Subcutaneous abdominal adipose tissue (tissue), 5 donors: Measurements from ENCODE around the gene PTCD1.
"Not testable (repeated sequence)": the region's sequence is repeated elsewhere in the genome, so short reads cannot be mapped to it uniquely, and the experiment has no call there.

Experiments
- H3K27ac ChIP-seq: one replicate; pipeline ENCODE4 v1.7.0; 2013; ENCODE audit warnings: low read depth, mild to moderate bottlenecking, inconsistent platforms, low read length, moderate library complexity
- H3K27me3 ChIP-seq, 5 donors: one replicate each; pipeline ENCODE4 v1.7.0; 2013; ENCODE audit warnings: low read length in 5 of 5, inconsistent platforms in 1 of 5; ENCODE audit not compliant: control insufficient read depth in 5 of 5, insufficient read depth in 4 of 5
- H3K36me3 ChIP-seq, 5 donors: one replicate each; pipeline ENCODE4 v1.7.0; 2013; ENCODE audit warnings: low read length in 5 of 5; ENCODE audit not compliant: control insufficient read depth in 5 of 5, insufficient read depth in 5 of 5
- H3K4me1 ChIP-seq, 5 donors: one replicate each; pipeline ENCODE4 v1.7.0; 2013; ENCODE audit warnings: low read length in 5 of 5, mild to moderate bottlenecking in 3 of 5, moderate library complexity in 1 of 5; ENCODE audit not compliant: control insufficient read depth in 5 of 5, insufficient read depth in 5 of 5
- H3K4me3 ChIP-seq, 5 donors: one replicate each; pipeline ENCODE4 v1.7.0; 2013; ENCODE audit warnings: low read length in 5 of 5, low read depth in 1 of 5
- H3K9ac ChIP-seq, 5 donors: one replicate each; pipeline ENCODE4 v1.7.0; 2013; ENCODE audit warnings: low read length in 5 of 5, mild to moderate bottlenecking in 4 of 5, moderate library complexity in 3 of 5
- H3K9me3 ChIP-seq, 5 donors: one replicate each; pipeline ENCODE4 v1.7.0; 2013; ENCODE audit warnings: low read length in 5 of 5; ENCODE audit not compliant: control insufficient read depth in 5 of 5
- donor health status: healthy.
- donor health status: healthy.
- donor health status: healthy.
- donor health status: healthy.
- donor health status: healthy.

PTCD1 gene

DNA sequence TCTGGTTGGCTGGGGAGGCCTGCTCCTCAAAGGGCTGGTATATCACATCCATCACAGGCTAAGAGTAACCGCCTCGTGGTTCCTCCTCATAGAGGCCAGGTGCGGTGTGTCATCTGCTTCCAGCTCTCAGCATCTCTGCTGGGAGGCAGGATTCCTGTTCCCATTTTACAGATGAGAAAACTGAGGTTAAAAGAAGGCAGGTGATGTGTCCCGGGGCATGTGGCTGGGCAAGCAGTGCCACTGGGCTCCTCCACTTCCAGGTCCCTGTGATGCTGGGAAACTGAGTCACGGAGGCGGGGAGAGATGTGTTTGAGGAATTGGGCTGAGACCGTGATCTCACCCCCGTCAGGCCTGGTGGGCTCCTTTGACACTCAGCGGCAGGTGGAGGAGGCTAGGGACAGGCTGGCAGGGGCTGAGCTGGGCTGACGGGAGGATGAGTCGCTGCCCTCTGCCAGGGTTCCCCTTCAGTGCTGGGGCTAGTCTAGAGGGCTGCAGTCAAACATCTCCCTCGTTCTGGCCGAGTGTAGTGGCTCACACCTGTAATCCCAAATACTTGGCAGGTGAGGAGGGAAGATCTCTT lies 54.7 kb downstream of the PTCD1 start:
- Histone ChIP-seq H3K27ac (no peak overlapping the region), H3K4me1 (peaks cover 10 to 33% (median 32%) of the 10 kb centered on the region in 5 donors), H3K27me3 (no peaks in the 10 kb centered on the region), H3K36me3 (peaks cover 0 to 37% (median 24%) of the 10 kb centered on the region in 5 donors), H3K4me3 (no peak overlapping the region), H3K9me3 (no peaks in the 10 kb centered on the region), H3K9ac (no peak overlapping the region)

DNA sequence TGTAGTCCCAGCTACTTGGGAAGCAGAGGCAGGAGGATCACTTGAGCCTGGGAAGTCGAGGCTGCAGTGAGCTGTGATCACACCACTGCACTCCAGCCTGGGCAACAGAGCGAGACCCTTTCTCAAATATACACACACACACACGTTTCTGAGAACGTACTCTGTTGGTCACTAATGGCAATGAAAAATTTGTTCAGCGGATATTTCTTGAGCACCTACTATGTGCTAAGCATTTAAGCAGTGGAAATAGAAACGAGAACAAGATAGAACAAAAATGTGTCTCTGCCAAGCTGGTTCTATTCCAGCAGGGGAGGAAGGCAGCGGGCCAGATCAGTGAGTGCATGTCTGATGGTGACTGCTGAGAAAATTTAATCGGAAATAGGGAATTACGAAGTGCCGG lies 55.4 kb downstream of the PTCD1 start:
- Histone ChIP-seq H3K27me3 (no peaks in the 10 kb centered on the region), H3K27ac (no peak overlapping the region), H3K36me3 (peaks cover 0 to 35% (median 20%) of the 10 kb centered on the region in 5 donors), H3K4me3 (no peak overlapping the region), H3K4me1 (peaks cover 10 to 33% (median 32%) of the 10 kb centered on the region in 5 donors), H3K9me3 (no peaks in the 10 kb centered on the region), H3K9ac (no peak overlapping the region)

DNA sequence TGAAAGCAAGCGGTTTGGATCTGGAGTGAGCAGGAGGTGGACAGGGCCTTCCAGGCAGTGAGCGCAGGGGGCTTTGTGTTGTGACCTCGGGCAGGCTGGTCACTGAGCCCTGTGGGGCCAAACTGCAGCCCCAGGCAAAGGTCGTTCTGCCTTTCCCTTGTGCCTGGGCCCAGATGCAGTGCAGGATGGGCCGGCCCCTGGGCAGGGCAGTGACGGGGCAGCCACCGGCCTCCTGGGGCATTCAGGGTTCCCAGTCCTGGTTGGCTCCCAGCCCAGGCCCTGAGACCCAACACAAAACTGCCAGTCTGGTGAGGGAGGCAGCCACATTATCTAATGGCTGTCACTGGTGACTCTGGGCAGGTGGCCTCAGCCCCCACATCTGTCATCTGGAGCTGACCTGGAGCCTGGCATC lies 56.9 kb downstream of the PTCD1 start:
- Histone ChIP-seq H3K36me3 (peaks cover 0 to 27% (median 17%) of the 10 kb centered on the region in 5 donors), H3K27ac (no peak overlapping the region), H3K9ac (no peak overlapping the region), H3K27me3 (no peaks in the 10 kb centered on the region), H3K4me3 (no peak overlapping the region), H3K4me1 (peaks cover 10 to 33% (median 32%) of the 10 kb centered on the region in 5 donors), H3K9me3 (no peaks in the 10 kb centered on the region)

DNA sequence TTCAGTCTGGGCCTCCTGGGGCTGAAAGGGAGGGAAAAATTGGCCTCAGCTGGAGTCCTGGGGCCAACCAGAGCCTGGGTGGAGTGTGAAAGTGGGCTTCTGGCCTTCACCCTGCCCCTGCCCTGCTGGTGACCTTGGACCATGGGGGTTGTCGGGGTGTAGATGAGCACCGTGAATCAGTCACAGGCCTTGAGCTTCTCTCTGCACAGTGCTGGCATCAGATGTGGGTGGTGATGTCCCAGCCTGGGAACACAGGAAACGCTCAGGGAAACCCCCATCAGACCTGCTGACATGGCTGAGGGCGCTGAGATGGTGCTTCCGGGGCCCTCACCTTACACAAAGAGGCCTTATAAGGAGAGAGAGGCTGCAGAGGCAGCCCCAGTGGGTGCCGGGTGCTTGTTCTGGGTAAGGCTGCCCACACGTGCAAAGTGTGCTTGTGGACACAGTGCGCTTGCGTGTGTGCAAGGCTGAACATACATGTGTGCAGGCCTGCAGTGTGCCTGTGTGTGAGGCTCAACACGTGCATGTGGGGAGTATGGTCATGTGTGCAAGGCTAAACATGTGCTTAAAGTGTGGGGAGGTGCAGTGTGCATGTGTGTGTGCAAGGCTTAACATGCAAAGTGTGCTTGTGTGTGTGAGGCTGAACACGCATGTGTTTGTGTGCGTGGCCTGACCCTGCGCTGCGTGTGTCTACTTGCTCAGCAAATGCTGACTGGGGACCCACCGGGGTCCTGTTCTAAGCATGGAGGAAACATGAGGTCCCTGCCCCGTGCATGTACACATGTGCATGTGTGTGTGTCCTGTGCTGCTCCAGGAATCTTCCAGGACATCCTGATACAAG lies 57.6 kb downstream of the PTCD1 start:
- Histone ChIP-seq H3K36me3 (peaks cover 0 to 21% (median 13%) of the 10 kb centered on the region in 5 donors), H3K9me3 (no peaks in the 10 kb centered on the region), H3K4me1 (peaks cover 10 to 37% (median 34%) of the 10 kb centered on the region in 5 donors), H3K4me3 (peak overlapping the region in 4 of 5 donors; percentile 3 to 56 (median 43)), H3K27me3 (no peaks in the 10 kb centered on the region), H3K9ac (peak overlapping the region in 3 of 5 donors; percentile 5 to 64 (median 52)), H3K27ac (peak overlapping the region; percentile 98)

DNA sequence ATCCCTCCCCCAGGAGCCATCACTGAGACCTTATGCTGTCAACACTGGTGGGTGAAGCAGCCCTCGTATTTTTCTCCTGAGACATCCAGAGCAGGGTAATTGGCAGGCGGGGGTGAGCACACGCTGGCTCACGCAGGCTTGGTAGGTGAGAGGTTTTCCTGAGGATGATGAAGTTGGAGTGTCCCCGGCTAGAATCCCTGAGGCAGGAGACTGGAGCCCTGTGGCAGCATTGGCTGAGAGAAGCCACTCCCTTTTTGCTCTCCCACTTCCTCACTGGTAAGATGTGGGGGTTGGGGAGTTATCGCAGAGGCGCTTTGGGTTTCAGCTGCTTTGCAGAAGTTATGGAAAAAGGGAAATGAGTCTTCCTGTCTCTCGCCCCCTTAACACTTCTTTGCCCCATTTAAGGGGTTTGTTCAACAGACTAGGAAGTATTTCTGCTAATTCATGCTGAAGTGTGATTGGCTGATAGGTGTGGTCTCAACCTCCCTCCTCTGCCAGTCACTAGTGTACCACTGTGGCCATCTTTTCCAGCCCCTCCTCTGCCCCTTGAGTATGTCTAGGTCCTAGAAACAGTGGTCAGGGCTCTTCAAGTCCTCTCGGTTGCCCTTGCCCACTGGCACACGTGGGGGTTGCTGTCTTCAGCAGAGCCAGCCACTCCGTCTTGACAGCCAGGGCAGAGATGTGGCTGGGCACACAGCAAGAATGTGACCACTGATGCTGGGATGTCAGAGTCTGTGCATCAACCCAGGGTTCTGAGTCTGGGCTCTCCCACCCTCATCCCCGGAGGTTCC lies 58.4 kb downstream of the PTCD1 start:
- peak overlapping the region; percentile 38 to 56 (median 51) for H3K4me3 ChIP-seq
- H3K36me3 ChIP-seq, result peaks cover 0 to 17% (median 10%) of the 10 kb centered on the region in 5 donors
- no peaks in the 10 kb centered on the region for H3K27me3 ChIP-seq
- peaks cover 10 to 43% (median 38%) of the 10 kb centered on the region in 5 donors for H3K4me1 ChIP-seq
- peak overlapping the region; percentile 98 for H3K27ac ChIP-seq
- no peaks in the 10 kb centered on the region for H3K9me3 ChIP-seq
- peak overlapping the region in 4 of 5 donors; percentile 43 to 81 (median 58) for H3K9ac ChIP-seq

DNA sequence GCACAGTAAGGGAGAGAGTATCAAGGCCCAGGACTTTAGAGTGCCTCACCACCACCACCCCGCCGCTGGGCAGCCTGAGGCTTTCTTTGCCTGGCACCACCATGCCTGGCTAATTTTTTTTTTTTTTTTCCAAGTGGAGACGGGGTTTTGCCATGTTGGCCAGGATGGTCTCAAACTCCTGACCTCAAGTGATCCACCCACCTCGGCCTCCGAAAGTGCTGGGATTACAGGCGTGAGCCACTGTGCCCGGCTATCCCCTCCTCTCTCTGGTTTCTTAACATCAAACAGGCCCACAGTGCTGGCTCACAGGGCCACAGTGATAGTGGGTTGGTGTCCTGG lies 58.9 kb downstream of the PTCD1 start:
- H3K27me3 ChIP-seq, H3K9me3 ChIP-seq: not testable (repeated sequence)
- Histone ChIP-seq H3K4me1 (peaks cover 10 to 44% (median 38%) of the 10 kb centered on the region in 5 donors), H3K9ac (peak overlapping the region; percentile 43 to 81 (median 76)), H3K27ac (peak overlapping the region; percentile 98), H3K4me3 (peak overlapping the region; percentile 38 to 56 (median 54)), H3K36me3 (peaks cover 0 to 17% (median 10%) of the 10 kb centered on the region in 5 donors)

DNA sequence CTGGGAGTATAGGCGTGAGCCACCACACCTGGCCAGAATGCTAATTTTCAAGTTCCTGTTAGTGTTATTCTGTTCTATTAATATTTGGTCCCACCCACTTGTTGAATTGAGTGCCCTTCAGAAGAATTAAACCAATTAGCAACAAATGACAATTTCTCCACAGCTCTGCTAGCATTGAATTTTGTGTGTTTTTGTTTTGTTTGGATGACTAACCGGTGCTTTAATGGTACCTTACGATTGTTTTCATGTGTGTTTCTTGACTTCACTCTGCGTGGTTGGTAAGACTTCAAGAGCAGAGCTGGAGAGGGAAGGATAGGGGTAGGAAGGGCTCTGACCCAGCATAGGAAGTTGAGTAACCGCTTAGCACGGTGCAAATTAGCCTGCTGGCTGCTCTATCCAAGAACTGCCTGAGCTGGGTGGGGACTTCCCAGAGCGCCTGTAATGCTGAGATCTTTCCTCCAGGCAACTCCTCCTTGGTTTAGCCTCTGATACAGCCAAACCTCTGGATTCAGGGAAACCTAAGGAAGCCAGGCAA lies 59.5 kb downstream of the PTCD1 start:
- Histone ChIP-seq H3K36me3 (peaks cover 0 to 17% (median 10%) of the 10 kb centered on the region in 5 donors), H3K4me1 (peaks cover 10 to 47% (median 41%) of the 10 kb centered on the region in 5 donors), H3K4me3 (peak overlapping the region in 4 of 5 donors; percentile 51 to 56 (median 55)), H3K9me3 (no peaks in the 10 kb centered on the region), H3K27me3 (no peaks in the 10 kb centered on the region), H3K9ac (peak overlapping the region; percentile 43 to 81 (median 76)), H3K27ac (peak overlapping the region; percentile 98)

DNA sequence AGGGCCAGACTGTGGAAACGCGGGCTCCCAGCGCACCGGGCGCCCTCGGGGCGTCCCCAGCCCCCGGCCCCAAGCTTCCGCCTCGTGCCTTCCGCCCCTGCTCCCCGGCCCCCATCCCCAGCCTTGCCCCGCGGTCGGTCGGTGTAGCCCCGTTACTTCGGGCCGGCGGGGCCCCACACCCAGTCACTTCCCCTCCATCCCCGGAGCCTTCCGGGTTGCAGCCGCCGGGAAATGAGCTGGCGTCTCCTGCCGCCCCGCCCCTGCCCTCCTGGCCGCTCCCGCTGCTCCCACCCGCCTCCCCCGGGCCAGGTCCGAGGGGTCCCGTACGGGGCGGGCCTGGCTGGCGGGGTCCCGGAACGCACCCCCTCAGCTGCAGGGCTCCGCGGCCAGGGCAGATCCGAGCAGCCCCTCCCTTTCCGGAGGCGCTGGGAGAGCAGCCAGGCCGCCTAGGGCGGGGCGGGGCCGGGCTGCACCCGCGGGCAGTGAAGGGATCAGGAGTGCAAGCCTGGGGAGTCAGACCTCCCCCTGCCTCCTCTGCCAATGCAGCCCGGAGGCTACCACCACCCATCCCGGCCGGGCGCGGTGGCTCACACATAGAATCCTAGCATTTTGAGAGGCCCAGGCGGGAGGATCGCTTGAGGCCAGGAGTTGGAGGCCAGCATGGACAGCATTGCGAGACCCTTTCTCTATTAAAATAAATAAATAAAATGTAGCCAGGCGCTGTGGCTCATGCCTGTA lies 63.4 kb downstream of the PTCD1 start:
- Histone ChIP-seq H3K9ac (peak overlapping the region in 3 of 5 donors; percentile 43 to 66 (median 55)), H3K36me3 (peaks cover 0 to 11% (median 0%) of the 10 kb centered on the region in 5 donors)

More for the DNA sequence above, 63.4 kb downstream of the PTCD1 start:
- peaks cover 8 to 40% (median 34%) of the 10 kb centered on the region in 5 donors for H3K4me1 ChIP-seq
- no peaks in the 10 kb centered on the region for H3K9me3 ChIP-seq
- H3K27ac ChIP-seq, result peak overlapping the region; percentile 75
- peak overlapping the region in 4 of 5 donors; percentile 65 to 86 (median 78) for H3K4me3 ChIP-seq
- no peaks in the 10 kb centered on the region for H3K27me3 ChIP-seq
